Measurements from ENCODE around the gene KCNC2. TPM values are rescaled to one million over a fixed set of nuclear protein-coding genes. Genes with fewer than 3 reads are reported as not detected.

Gene KCNC2
- polyA plus RNA-seq, 2 donors: 0.04 TPM; not detected in 1

GRCh38 chr12:75097003-75097402 is 112.6 kb downstream of the KCNC2 start:
- no peak overlapping the region for H3K4me3 ChIP-seq (ENCODE audit: low read depth in 1 of 2, low read length in 2 of 2)
- H3K4me1 ChIP-seq (ENCODE audit: control insufficient read depth in 2 of 2, insufficient read depth in 2 of 2, low read length in 1 of 2): no peaks in the 10 kb centered on the region
- no peaks in the 10 kb centered on the region for H3K36me3 ChIP-seq (ENCODE audit: control insufficient read depth in 2 of 2, insufficient read depth in 2 of 2, low read length in 1 of 2)
- H3K9me3 ChIP-seq (ENCODE audit: control insufficient read depth in 2 of 2, insufficient read depth in 1 of 2, low read depth in 1 of 2, low read length in 1 of 2): no peaks in the 10 kb centered on the region
- H3K27ac ChIP-seq (ENCODE audit: low read depth in 2 of 2, low read length in 1 of 2): no peak overlapping the region
- H3K27me3 ChIP-seq (ENCODE audit: control insufficient read depth in 1 of 2, insufficient read depth in 2 of 2, low read length in 2 of 2): no peaks in the 10 kb centered on the region

- Histone ChIP-seq H3K36me3 (ENCODE audit: control insufficient read depth in 2 of 2, insufficient read depth in 2 of 2, low read length in 1 of 2) (no peaks in the 10 kb centered on the region), H3K9me3 (ENCODE audit: control insufficient read depth in 2 of 2, insufficient read depth in 1 of 2, low read depth in 1 of 2, low read length in 1 of 2) (no peaks in the 10 kb centered on the region), H3K4me3 (ENCODE audit: low read depth in 1 of 2, low read length in 2 of 2) (no peak overlapping the region), H3K27ac (ENCODE audit: low read depth in 2 of 2, low read length in 1 of 2) (no peak overlapping the region), H3K4me1 (ENCODE audit: control insufficient read depth in 2 of 2, insufficient read depth in 2 of 2, low read length in 1 of 2) (no peaks in the 10 kb centered on the region), H3K27me3 (ENCODE audit: control insufficient read depth in 1 of 2, insufficient read depth in 2 of 2, low read length in 2 of 2) (no peaks in the 10 kb centered on the region)
- 50 to 63% methylated on average over 1 of the region's 1 CpG for WGBS, 2 donors
Observed at GRCh38 chr12:75087654-75088053, 122.0 kb downstream of the KCNC2 start.

- H3K9me3 ChIP-seq (ENCODE audit: control insufficient read depth in 2 of 2, insufficient read depth in 1 of 2, low read depth in 1 of 2, low read length in 1 of 2): no peaks in the 10 kb centered on the region
- H3K27ac ChIP-seq (ENCODE audit: low read depth in 2 of 2, low read length in 1 of 2): no peak overlapping the region
- H3K4me3 ChIP-seq (ENCODE audit: low read depth in 1 of 2, low read length in 2 of 2): no peak overlapping the region
- H3K4me1 ChIP-seq (ENCODE audit: control insufficient read depth in 2 of 2, insufficient read depth in 2 of 2, low read length in 1 of 2): no peaks in the 10 kb centered on the region
- H3K27me3 ChIP-seq (ENCODE audit: control insufficient read depth in 1 of 2, insufficient read depth in 2 of 2, low read length in 2 of 2): no peaks in the 10 kb centered on the region
- no peaks in the 10 kb centered on the region for H3K36me3 ChIP-seq (ENCODE audit: control insufficient read depth in 2 of 2, insufficient read depth in 2 of 2, low read length in 1 of 2)
- WGBS, 2 donors: 59 to 67% methylated on average over 2 of the region's 2 CpGs
Observed at GRCh38 chr12:75086091-75087038, 123.3 kb downstream of the KCNC2 start.

- WGBS, 2 donors: 25 to 31% methylated on average over 2 of the region's 2 CpGs
- Histone ChIP-seq H3K4me3 (ENCODE audit: low read depth in 1 of 2, low read length in 2 of 2) (no peak overlapping the region), H3K4me1 (ENCODE audit: control insufficient read depth in 2 of 2, insufficient read depth in 2 of 2, low read length in 1 of 2) (no peaks in the 10 kb centered on the region), H3K9me3 (ENCODE audit: control insufficient read depth in 2 of 2, insufficient read depth in 1 of 2, low read depth in 1 of 2, low read length in 1 of 2) (no peaks in the 10 kb centered on the region), H3K27ac (ENCODE audit: low read depth in 2 of 2, low read length in 1 of 2) (no peak overlapping the region), H3K27me3 (ENCODE audit: control insufficient read depth in 1 of 2, insufficient read depth in 2 of 2, low read length in 2 of 2) (no peaks in the 10 kb centered on the region), H3K36me3 (ENCODE audit: control insufficient read depth in 2 of 2, insufficient read depth in 2 of 2, low read length in 1 of 2) (no peaks in the 10 kb centered on the region)
Observed at GRCh38 chr12:75081305-75081704, 128.3 kb downstream of the KCNC2 start.

- Histone ChIP-seq H3K27ac (ENCODE audit: low read depth in 2 of 2, low read length in 1 of 2) (no peak overlapping the region), H3K4me1 (ENCODE audit: control insufficient read depth in 2 of 2, insufficient read depth in 2 of 2, low read length in 1 of 2) (no peaks in the 10 kb centered on the region), H3K36me3 (ENCODE audit: control insufficient read depth in 2 of 2, insufficient read depth in 2 of 2, low read length in 1 of 2) (no peaks in the 10 kb centered on the region), H3K27me3 (ENCODE audit: control insufficient read depth in 1 of 2, insufficient read depth in 2 of 2, low read length in 2 of 2) (no peaks in the 10 kb centered on the region), H3K9me3 (ENCODE audit: control insufficient read depth in 2 of 2, insufficient read depth in 1 of 2, low read depth in 1 of 2, low read length in 1 of 2) (no peaks in the 10 kb centered on the region), H3K4me3 (ENCODE audit: low read depth in 1 of 2, low read length in 2 of 2) (no peak overlapping the region)
- 63 to 67% methylated on average over 4 of the region's 4 CpGs for WGBS, 2 donors
Observed at GRCh38 chr12:75080582-75080981, 129.1 kb downstream of the KCNC2 start.

GRCh38 chr12:75065482-75065881 is 144.2 kb downstream of the KCNC2 start:
- H3K4me3 ChIP-seq (ENCODE audit: low read depth in 1 of 2, low read length in 2 of 2): no peak overlapping the region
- no peaks in the 10 kb centered on the region for H3K27me3 ChIP-seq (ENCODE audit: control insufficient read depth in 1 of 2, insufficient read depth in 2 of 2, low read length in 2 of 2)
- no peaks in the 10 kb centered on the region for H3K4me1 ChIP-seq (ENCODE audit: control insufficient read depth in 2 of 2, insufficient read depth in 2 of 2, low read length in 1 of 2)
- H3K9me3 ChIP-seq (ENCODE audit: control insufficient read depth in 2 of 2, insufficient read depth in 1 of 2, low read depth in 1 of 2, low read length in 1 of 2): no peaks in the 10 kb centered on the region
- H3K36me3 ChIP-seq (ENCODE audit: control insufficient read depth in 2 of 2, insufficient read depth in 2 of 2, low read length in 1 of 2): no peaks in the 10 kb centered on the region
- H3K27ac ChIP-seq (ENCODE audit: low read depth in 2 of 2, low read length in 1 of 2): no peak overlapping the region
- WGBS, 2 donors: 78 to 80% methylated on average over 2 of the region's 2 CpGs

GRCh38 chr12:75062691-75063090 is 146.9 kb downstream of the KCNC2 start:
- Histone ChIP-seq H3K36me3 (ENCODE audit: control insufficient read depth in 2 of 2, insufficient read depth in 2 of 2, low read length in 1 of 2) (no peaks in the 10 kb centered on the region), H3K27ac (ENCODE audit: low read depth in 2 of 2, low read length in 1 of 2) (no peak overlapping the region), H3K4me3 (ENCODE audit: low read depth in 1 of 2, low read length in 2 of 2) (no peak overlapping the region), H3K9me3 (ENCODE audit: control insufficient read depth in 2 of 2, insufficient read depth in 1 of 2, low read depth in 1 of 2, low read length in 1 of 2) (no peaks in the 10 kb centered on the region), H3K4me1 (ENCODE audit: control insufficient read depth in 2 of 2, insufficient read depth in 2 of 2, low read length in 1 of 2) (no peaks in the 10 kb centered on the region), H3K27me3 (ENCODE audit: control insufficient read depth in 1 of 2, insufficient read depth in 2 of 2, low read length in 2 of 2) (no peaks in the 10 kb centered on the region)
- 51 to 58% methylated on average over 2 of the region's 2 CpGs for WGBS, 2 donors

GRCh38 chr12:75058228-75058627 is 151.4 kb downstream of the KCNC2 start:
- no peaks in the 10 kb centered on the region for H3K4me1 ChIP-seq (ENCODE audit: control insufficient read depth in 2 of 2, insufficient read depth in 2 of 2, low read length in 1 of 2)
- H3K36me3 ChIP-seq (ENCODE audit: control insufficient read depth in 2 of 2, insufficient read depth in 2 of 2, low read length in 1 of 2): no peaks in the 10 kb centered on the region
- H3K9me3 ChIP-seq (ENCODE audit: control insufficient read depth in 2 of 2, insufficient read depth in 1 of 2, low read depth in 1 of 2, low read length in 1 of 2): no peaks in the 10 kb centered on the region
- H3K27me3 ChIP-seq (ENCODE audit: control insufficient read depth in 1 of 2, insufficient read depth in 2 of 2, low read length in 2 of 2): no peaks in the 10 kb centered on the region
- H3K4me3 ChIP-seq (ENCODE audit: low read depth in 1 of 2, low read length in 2 of 2): no peak overlapping the region
- no peak overlapping the region for H3K27ac ChIP-seq (ENCODE audit: low read depth in 2 of 2, low read length in 1 of 2)

GRCh38 chr12:75048767-75049166 is 160.9 kb downstream of the KCNC2 start:
- H3K4me1 ChIP-seq (ENCODE audit: control insufficient read depth in 2 of 2, insufficient read depth in 2 of 2, low read length in 1 of 2): no peaks in the 10 kb centered on the region
- H3K36me3 ChIP-seq (ENCODE audit: control insufficient read depth in 2 of 2, insufficient read depth in 2 of 2, low read length in 1 of 2): no peaks in the 10 kb centered on the region
- WGBS, 2 donors: 53 to 66% methylated on average over 2 of the region's 2 CpGs
- no peak overlapping the region for H3K4me3 ChIP-seq (ENCODE audit: low read depth in 1 of 2, low read length in 2 of 2)
- no peaks in the 10 kb centered on the region for H3K27me3 ChIP-seq (ENCODE audit: control insufficient read depth in 1 of 2, insufficient read depth in 2 of 2, low read length in 2 of 2)
- no peaks in the 10 kb centered on the region for H3K9me3 ChIP-seq (ENCODE audit: control insufficient read depth in 2 of 2, insufficient read depth in 1 of 2, low read depth in 1 of 2, low read length in 1 of 2)
- no peak overlapping the region for H3K27ac ChIP-seq (ENCODE audit: low read depth in 2 of 2, low read length in 1 of 2)
